Urothelium cell line (cell line): ENCODE measurements around the gene ZDHHC15.
"Not testable (repeated sequence)": the region's sequence is repeated elsewhere in the genome, so short reads cannot be mapped to it uniquely, and the experiment has no call there.

Experiments used
- DNase-seq: peaks from one replicate; pipeline ENCODE4 v3.0.0; 2011; ENCODE audit warnings: low spot score, mixed read lengths
- FAIRE-seq: peaks from 2 replicates; lab custom pipeline; 2011; peaks lifted over from hg19 to GRCh38; lab: Jason Lieb, UNC

ZDHHC15 gene

GRCh38 chrX:75522565-75523431 lies at the start of gene ZDHHC15:
ZDHHC15 (minus strand) TSS chrX:75523037; CDS start chrX:75523024, 13 bp downstream.
- DNase-seq = peak; percentile 73
- FAIRE-seq = peak; percentile 20

GRCh38 chrX:75560544-75560943 lies 37.7 kb upstream of the ZDHHC15 start:
- not testable (repeated sequence) for FAIRE-seq, DNase-seq

GRCh38 chrX:75547783-75548182 lies 24.9 kb upstream of the ZDHHC15 start:
- FAIRE-seq = no peak
- DNase-seq = no peak

- FAIRE-seq = no peak
- no peak for DNase-seq
Measured at GRCh38 chrX:75546724-75547511, 24.1 kb upstream of the ZDHHC15 start.

- no peak for FAIRE-seq
Measured at GRCh38 chrX:75544786-75545185, 21.9 kb upstream of the ZDHHC15 start.

DNA sequence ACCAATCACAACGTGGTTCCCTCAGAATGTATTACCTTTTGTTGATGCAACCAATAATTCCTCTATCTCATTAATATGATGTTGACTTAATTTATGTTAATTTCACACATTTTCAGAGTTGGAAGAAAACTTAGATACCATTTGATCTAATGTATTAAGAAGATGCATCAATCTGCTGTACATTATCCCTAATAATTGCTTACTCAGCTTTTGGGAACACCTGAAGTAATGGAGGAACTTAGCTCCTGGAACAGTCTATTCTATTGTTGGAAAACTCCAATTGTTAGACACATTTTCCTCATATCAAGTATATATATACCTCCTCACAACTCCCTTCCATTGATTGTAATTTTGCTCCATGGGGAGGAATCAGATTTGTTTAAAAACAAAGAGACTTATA lies 38.9 kb downstream of the ZDHHC15 start:
- DNase-seq (no peak), FAIRE-seq (no peak)

More at GRCh38 chrX:75544786-75545185, 21.9 kb upstream of the ZDHHC15 start:
- no peak for DNase-seq

DNA sequence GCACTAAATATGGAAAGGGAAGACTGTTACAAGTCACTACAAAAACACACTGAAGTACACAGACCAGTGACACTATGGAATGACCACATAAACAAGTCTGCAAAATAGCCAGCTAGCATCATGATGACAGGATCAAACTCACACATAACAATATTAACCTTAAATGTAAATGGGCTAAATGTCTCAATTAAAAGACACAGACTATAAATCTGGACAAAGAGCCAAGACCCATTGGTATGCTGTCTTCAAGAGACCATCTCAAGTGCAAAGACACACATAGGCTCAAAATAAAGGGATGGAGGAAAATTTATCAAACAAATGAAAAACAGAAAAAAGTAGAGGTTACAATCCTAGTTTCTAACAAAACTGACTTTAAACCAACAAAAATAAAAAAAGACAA lies 61.1 kb downstream of the ZDHHC15 start:
- FAIRE-seq, DNase-seq: not testable (repeated sequence)

- FAIRE-seq (no peak), DNase-seq (no peak)
Measured at GRCh38 chrX:75421688-75422230, 101.1 kb downstream of the ZDHHC15 start.

DNA sequence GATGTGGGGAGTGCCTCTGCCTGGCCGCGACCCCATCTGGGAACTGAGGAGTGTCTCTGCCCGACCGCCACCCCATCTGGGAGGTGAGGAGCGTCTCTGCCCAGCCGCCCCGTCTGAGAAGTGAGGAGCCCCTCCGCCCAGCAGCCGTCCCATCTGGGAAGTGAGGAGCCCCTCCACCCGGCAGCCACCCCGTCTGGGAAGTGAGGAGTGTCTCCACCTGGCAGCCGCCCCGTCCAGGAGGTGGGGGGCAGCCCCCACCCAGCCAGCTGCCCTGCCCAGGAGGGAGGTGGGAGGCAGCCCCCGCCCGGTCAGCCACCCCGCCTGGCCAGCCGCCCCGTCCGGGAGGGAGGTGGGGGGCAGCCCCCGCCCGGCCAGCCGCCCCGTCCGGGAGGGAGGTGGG lies 115.7 kb downstream of the ZDHHC15 start:
- FAIRE-seq, DNase-seq: not testable (repeated sequence)

DNA sequence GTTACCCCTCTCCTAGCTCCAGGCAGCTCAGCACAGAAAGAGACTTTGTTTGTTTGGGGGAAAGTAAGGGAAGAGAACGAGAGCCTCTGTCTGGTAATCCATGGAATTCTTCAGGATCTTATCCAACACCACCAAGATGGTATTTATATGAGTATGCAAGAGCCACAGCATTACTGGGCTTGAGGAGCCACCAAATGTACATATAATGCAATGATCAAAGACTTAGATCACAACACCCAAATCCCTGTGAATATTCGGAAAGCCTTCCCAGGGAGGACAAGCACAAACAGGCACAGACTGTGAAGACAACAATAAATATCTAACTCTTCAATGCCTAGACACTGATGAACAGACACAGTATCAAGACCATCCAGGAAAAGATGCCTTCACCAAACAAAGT lies 132.4 kb downstream of the ZDHHC15 start:
- DNase-seq (no peak), FAIRE-seq (no peak)

GRCh38 chrX:75369721-75370120 lies 153.1 kb downstream of the ZDHHC15 start:
- FAIRE-seq = no peak
- DNase-seq = no peak

DNA sequence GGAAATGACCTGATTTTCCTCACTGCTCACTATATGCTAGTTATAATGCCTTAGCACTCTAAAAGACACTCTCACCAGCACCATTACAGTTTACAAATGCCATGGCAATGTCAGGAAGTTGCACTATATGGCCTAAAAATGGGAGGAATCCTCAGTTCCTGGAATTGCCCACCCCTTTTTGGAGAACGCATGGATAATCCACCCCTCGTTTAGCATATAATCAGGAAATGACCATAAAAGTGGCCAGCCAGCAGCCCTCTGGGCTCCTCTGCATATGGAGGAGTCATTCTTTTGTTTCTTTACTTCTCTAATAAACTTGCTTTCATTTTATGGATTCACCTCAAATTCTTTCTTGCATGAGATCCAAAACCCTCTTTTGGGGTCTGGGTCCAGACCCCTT lies 156.0 kb downstream of the ZDHHC15 start:
- FAIRE-seq (no peak), DNase-seq (no peak)

- FAIRE-seq (no peak), DNase-seq (peak; percentile 6)
Measured at GRCh38 chrX:75365243-75365975, 157.4 kb downstream of the ZDHHC15 start.

DNA sequence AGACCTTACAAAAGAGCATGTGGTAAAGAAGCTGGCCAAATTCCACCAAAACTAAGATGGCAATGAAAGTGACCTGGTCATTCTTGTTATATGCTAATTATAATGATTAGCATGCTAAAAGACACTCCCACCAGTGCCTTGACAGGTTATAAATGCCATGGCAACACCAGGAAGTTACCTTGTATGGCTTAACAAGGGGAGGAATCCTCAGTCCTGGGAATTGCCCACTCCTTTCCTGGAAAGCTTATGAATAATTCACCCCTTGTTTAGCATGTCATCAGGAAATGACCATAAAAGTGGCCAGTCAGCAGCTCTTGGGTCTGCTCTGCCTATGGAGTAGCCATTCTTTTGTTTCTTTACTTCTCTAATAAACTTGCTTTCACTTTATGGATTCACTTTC lies 161.0 kb downstream of the ZDHHC15 start:
- FAIRE-seq (no peak), DNase-seq (no peak)

DNA sequence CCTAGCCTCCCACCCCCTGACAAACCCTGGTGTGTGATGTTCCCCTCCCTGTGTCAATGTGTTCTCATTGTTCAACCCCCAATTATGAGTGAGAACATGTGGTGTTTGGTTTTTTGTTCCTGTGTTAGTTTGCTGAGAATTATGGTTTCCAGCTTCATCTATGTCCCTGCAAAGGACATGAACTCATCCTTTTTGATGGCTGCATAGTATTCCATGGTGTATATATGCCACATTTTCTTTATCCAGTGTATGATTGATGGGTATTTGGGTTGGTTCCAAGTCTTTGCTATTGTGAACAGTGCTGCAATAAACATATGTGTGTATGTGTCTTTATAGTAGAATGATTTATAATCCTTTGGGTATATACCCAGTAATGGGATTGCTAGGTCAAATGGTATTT lies 174.2 kb downstream of the ZDHHC15 start:
- not testable (repeated sequence) for FAIRE-seq, DNase-seq

GRCh38 chrX:75337525-75337924 lies 185.3 kb downstream of the ZDHHC15 start:
- DNase-seq (no peak), FAIRE-seq (no peak)

- DNase-seq (no peak), FAIRE-seq (no peak)
Measured at GRCh38 chrX:75335127-75335458, 187.7 kb downstream of the ZDHHC15 start.

DNA sequence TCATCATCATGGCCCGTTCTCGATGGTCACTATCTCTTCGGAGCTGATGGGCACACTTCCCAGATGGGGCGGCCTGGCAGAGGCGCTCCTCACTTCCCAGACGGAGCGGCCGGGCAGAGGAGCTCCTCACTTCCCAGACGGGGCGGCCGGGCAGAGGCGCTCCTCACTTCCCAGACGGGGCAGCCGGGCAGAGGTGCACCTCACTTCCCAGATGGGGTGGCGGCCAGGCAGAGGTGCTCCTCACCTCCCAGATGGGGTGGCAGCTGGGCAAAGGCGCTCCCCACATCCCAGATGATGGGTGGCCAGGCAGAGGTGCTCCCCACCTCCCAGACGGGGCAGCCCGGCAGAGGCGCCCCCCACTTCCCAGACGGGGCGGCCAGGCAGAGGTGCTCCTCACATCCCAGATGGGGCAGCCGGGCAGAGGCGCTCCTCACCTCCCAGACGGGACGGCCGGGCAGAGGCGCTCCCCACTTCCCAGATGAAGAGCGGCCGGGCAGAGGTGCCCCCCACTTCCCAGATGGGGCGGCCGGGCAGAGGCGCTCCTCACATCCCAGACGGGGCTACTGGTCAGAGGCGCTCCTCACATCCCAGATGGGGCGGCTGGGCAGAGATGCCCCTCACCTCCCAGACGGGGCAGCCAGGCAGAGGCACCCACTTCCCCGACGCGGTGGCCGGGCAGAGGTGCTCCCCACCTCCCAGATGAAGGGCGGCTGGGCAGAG lies 188.3 kb downstream of the ZDHHC15 start:
- not testable (repeated sequence) for FAIRE-seq, DNase-seq

- FAIRE-seq = no peak
- no peak for DNase-seq
Measured at GRCh38 chrX:75327607-75328006, 195.2 kb downstream of the ZDHHC15 start.
